ENCODE measurements around the gene MT3. TPM values are rescaled to one million over a fixed set of nuclear protein-coding genes. Genes with fewer than 3 reads are reported as not detected.
"Not testable (repeated sequence)": the region's sequence is repeated elsewhere in the genome, so short reads cannot be mapped to it uniquely, and the experiment has no call there.

Gene MT3
- total RNA-seq, 1 experiment from 2014 or later, result not detected

DNA sequence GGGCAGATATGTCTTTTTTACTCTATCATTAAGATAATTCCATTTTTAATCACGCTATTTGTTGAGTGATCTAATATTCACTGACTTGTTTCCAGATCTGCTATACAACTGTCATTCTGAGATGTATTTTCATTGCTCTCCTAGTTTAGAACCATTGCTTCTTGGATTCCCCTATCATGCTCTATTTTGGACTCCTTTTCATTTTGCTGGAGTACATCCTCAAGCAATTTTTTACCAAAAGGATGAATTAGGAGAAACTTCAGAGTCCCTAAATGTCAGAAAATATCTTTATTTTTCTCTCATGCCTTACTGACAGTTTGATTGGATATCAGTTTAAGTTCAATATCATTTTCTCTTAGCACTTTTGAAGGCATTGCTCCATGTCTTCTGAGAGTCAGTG, 14.7 kb upstream of the MT3 start:
- Mint-ChIP-seq H3K27ac (ENCODE audit: unreplicated experiment) (no peak overlapping the region), H3K36me3 (ENCODE audit: insufficient read depth, unreplicated experiment) (no peaks in the 10 kb centered on the region), H3K9me3 (ENCODE audit: low read depth, unreplicated experiment) (no peaks in the 10 kb centered on the region), H3K4me3 (ENCODE audit: low read depth, unreplicated experiment) (no peak overlapping the region), H3K4me1 (ENCODE audit: low read depth, unreplicated experiment) (peaks cover 9% of the 10 kb centered on the region), H3K27me3 (ENCODE audit: unreplicated experiment) (peaks cover 30% of the 10 kb centered on the region)
- intact Hi-C loops (cut with micrococcal nuclease; ENCODE audit: unreplicated experiment), result no loop called here
- DNase-seq, result no peak
- TF ChIP-seq, protein P1, sequence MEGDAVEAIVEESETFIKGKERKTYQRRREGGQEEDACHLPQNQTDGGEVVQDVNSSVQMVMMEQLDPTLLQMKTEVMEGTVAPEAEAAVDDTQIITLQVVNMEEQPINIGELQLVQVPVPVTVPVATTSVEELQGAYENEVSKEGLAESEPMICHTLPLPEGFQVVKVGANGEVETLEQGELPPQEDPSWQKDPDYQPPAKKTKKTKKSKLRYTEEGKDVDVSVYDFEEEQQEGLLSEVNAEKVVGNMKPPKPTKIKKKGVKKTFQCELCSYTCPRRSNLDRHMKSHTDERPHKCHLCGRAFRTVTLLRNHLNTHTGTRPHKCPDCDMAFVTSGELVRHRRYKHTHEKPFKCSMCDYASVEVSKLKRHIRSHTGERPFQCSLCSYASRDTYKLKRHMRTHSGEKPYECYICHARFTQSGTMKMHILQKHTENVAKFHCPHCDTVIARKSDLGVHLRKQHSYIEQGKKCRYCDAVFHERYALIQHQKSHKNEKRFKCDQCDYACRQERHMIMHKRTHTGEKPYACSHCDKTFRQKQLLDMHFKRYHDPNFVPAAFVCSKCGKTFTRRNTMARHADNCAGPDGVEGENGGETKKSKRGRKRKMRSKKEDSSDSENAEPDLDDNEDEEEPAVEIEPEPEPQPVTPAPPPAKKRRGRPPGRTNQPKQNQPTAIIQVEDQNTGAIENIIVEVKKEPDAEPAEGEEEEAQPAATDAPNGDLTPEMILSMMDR (IDR thresholded peaks at IDR 0.05; ENCODE audit: unreplicated experiment), result no peak
- BruUV-seq (replicated peaks), result no TSS peak
- CTCF ChIA-PET, result no interaction called here

DNA sequence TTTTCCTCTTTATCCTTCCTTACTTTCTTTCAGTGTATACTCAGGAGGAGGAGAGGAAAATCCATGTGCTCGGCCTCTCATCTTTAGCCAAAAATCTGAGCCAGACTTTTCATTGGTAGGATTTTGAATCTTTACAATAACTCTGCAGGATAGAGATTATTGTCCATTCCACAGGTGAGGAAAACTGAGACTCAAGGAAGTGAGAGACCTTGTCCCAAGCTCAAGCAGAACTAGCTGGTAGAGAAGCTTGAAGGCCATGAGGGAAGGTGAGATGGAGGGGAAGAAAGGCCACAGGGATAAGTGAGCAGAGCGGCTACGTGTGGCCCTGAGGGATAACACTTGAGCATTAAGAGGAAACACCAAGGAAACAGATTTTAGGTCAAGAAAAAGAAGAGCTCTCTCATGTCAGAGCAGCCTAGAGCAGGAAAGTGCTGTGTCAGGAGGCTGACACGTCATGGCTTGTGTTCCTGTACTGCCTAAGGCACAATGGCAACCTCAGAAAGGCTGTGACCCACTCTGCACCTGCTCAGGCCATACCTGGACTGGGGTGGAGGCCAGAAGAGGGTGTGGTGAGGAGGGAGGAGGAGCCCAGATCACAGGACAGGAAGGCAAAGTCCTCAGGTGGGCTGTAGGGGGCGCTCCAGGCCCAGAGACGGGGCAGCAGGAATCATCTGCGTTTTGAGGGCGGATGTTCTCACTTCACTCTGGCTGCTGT, 12.6 kb upstream of the MT3 start:
- intact Hi-C loops (cut with micrococcal nuclease; ENCODE audit: unreplicated experiment), result loop anchor here (1.0 kb wide), 1 partner anchor 126 kb away; no protein-coding TSS in a partner anchor
- H3K36me3 Mint-ChIP-seq (ENCODE audit: insufficient read depth, unreplicated experiment), result no peaks in the 10 kb centered on the region
- CTCF ChIA-PET, result interaction anchor here (0.5 to 1.4 kb wide), 5 partner anchors 13 to 297 kb away, joined by 3 to 13 read pairs (median 3); no protein-coding TSS in a partner anchor
- BruUV-seq (replicated peaks), result no TSS peak
- no peak overlapping the region for H3K27ac Mint-ChIP-seq (ENCODE audit: unreplicated experiment)
- no peak overlapping the region for H3K4me3 Mint-ChIP-seq (ENCODE audit: low read depth, unreplicated experiment)
- TF ChIP-seq, protein P1 (IDR thresholded peaks at IDR 0.05; ENCODE audit: unreplicated experiment), result peak; percentile 81
- H3K27me3 Mint-ChIP-seq (ENCODE audit: unreplicated experiment), result peaks cover 31% of the 10 kb centered on the region
- no peaks in the 10 kb centered on the region for H3K9me3 Mint-ChIP-seq (ENCODE audit: low read depth, unreplicated experiment)
- peak; percentile 90 for DNase-seq
- peaks cover 9% of the 10 kb centered on the region for H3K4me1 Mint-ChIP-seq (ENCODE audit: low read depth, unreplicated experiment)

DNA sequence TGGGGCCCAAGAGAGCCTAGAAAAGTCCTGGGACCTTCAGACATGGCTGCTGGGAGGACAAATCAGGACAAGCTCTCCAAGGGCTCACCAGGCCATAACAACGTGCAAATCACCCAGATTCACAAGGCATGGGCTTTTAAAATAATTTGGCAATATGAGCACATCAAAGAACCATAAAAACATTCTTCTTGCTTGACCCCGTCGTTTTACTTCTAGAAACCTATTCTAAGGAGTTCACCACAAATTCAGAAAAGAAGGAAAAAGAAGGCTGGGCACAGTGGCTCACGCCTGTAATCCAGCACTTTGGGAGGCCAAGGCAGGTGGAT, 12.1 kb upstream of the MT3 start:
- Mint-ChIP-seq H3K36me3 (ENCODE audit: insufficient read depth, unreplicated experiment) (no peaks in the 10 kb centered on the region), H3K4me1 (ENCODE audit: low read depth, unreplicated experiment) (peaks cover 9% of the 10 kb centered on the region), H3K27ac (ENCODE audit: unreplicated experiment) (no peak overlapping the region), H3K4me3 (ENCODE audit: low read depth, unreplicated experiment) (no peak overlapping the region), H3K9me3 (ENCODE audit: low read depth, unreplicated experiment) (no peaks in the 10 kb centered on the region), H3K27me3 (ENCODE audit: unreplicated experiment) (peaks cover 35% of the 10 kb centered on the region)
- intact Hi-C loops (cut with micrococcal nuclease; ENCODE audit: unreplicated experiment), result loop anchor here (1.0 kb wide), 1 partner anchor 125 kb away; no protein-coding TSS in a partner anchor
- TF ChIP-seq, protein P1 (IDR thresholded peaks at IDR 0.05; ENCODE audit: unreplicated experiment), result no peak
- no peak for DNase-seq
- CTCF ChIA-PET, result interaction anchor here (1.2 to 1.4 kb wide), 2 partner anchors 13 to 124 kb away, joined by 3 to 13 read pairs; no protein-coding TSS in a partner anchor
- no TSS peak for BruUV-seq (replicated peaks)

DNA sequence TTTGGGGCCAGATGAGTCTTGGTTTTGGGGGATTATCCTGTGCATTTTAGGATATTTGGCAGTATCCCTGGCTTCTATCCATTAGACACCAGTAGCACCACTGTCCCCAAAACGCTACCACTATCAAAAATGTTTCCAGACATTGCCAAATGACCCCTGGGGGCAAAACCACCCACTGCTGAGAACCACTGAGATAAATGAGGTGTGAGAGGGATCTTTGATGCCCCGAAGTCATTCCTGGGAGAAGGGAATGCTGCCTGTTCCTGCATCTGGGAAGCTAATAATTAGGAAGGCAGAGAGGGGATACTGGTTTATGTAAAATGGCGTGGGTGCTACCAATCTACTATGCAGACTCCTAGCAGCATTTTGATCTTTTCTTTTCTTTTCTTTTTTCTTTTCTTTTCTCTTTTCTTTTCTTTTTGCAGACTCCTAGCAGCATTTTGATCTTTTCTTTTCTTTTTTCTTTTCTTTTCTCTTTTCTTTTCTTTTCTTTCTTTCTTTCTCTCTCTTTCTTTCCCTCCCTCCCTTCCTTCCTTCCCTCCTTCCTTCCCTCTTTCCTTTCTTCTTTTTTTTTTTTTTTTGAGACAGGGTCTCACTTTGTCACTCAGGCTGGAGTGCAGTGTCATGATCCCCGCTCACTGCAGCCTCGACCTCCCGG, 8.8 kb upstream of the MT3 start:
- H3K4me1 Mint-ChIP-seq (ENCODE audit: low read depth, unreplicated experiment), result peaks cover 9% of the 10 kb centered on the region
- no TSS peak for BruUV-seq (replicated peaks)
- intact Hi-C loops (cut with micrococcal nuclease; ENCODE audit: unreplicated experiment), result no loop called here
- no peaks in the 10 kb centered on the region for H3K36me3 Mint-ChIP-seq (ENCODE audit: insufficient read depth, unreplicated experiment)
- no peaks in the 10 kb centered on the region for H3K9me3 Mint-ChIP-seq (ENCODE audit: low read depth, unreplicated experiment)
- H3K4me3 Mint-ChIP-seq (ENCODE audit: low read depth, unreplicated experiment), result no peak overlapping the region
- CTCF ChIA-PET, result no interaction called here
- peaks cover 56% of the 10 kb centered on the region for H3K27me3 Mint-ChIP-seq (ENCODE audit: unreplicated experiment)
- no peak overlapping the region for H3K27ac Mint-ChIP-seq (ENCODE audit: unreplicated experiment)
- no peak for DNase-seq
- TF ChIP-seq, protein P1 (IDR thresholded peaks at IDR 0.05; ENCODE audit: unreplicated experiment), result no peak

DNA sequence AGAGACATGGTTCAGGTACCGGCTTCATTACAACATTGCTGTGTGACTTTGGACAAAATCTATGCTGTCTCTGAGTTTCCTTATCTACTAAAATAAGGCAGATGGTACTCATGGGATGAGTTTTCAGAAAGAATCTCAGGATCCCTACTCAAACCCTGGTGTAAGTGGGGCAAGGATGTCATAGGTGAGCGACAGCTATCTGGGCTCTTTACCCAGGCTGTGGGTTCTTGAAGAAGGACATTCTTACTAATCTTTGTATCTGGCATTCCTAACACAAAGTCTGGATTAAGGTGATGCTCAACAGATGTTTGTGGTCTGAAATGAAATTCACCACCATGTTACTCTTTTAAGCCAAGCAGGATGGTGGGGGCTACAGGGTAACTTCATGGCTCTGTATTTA, 6.4 kb upstream of the MT3 start:
- H3K36me3 Mint-ChIP-seq (ENCODE audit: insufficient read depth, unreplicated experiment), result not testable (repeated sequence)

More for the DNA sequence above, 6.4 kb upstream of the MT3 start:
- H3K4me3 Mint-ChIP-seq (ENCODE audit: low read depth, unreplicated experiment); H3K27ac Mint-ChIP-seq (ENCODE audit: unreplicated experiment); DNase-seq; intact Hi-C loops (cut with micrococcal nuclease; ENCODE audit: unreplicated experiment); H3K4me1 Mint-ChIP-seq (ENCODE audit: low read depth, unreplicated experiment); BruUV-seq (replicated peaks); H3K9me3 Mint-ChIP-seq (ENCODE audit: low read depth, unreplicated experiment): not testable (repeated sequence)
- CTCF ChIA-PET, result interaction anchor here (1.3 kb wide), 1 partner anchor 21 kb away, joined by 4 read pairs; no protein-coding TSS in a partner anchor
- peaks cover 79% of the 10 kb centered on the region for H3K27me3 Mint-ChIP-seq (ENCODE audit: unreplicated experiment)
